ENCODE results near the gene C8A.

The C8A gene

GRCh38 chr1:56897150-56898004 lies 42.8 kb downstream of the C8A start:
- no peak overlapping the region for H3K4me3 ChIP-seq (ENCODE audit: low read depth in 1 of 2, low read length in 2 of 2)
- no peaks in the 10 kb centered on the region for H3K27me3 ChIP-seq (ENCODE audit: low read depth, low read length)
- no peaks in the 10 kb centered on the region for H3K4me1 ChIP-seq (ENCODE audit: control insufficient read depth in 1 of 2, insufficient read depth in 2 of 2, low read length in 2 of 2)
- no peaks in the 10 kb centered on the region for H3K36me3 ChIP-seq (ENCODE audit: control insufficient read depth in 1 of 2, insufficient read depth in 2 of 2, low read length in 2 of 2)
- H3K27ac ChIP-seq (ENCODE audit: low read length) = no peak overlapping the region
- H3K9me3 ChIP-seq (ENCODE audit: control insufficient read depth in 1 of 2, low read length in 2 of 2) = no peaks in the 10 kb centered on the region

GRCh38 chr1:56898005-56898373 lies 43.4 kb downstream of the C8A start:
- Histone ChIP-seq H3K9me3 (ENCODE audit: control insufficient read depth in 1 of 2, low read length in 2 of 2) (no peaks in the 10 kb centered on the region), H3K27ac (ENCODE audit: low read length) (no peak overlapping the region), H3K36me3 (ENCODE audit: control insufficient read depth in 1 of 2, insufficient read depth in 2 of 2, low read length in 2 of 2) (no peaks in the 10 kb centered on the region), H3K27me3 (ENCODE audit: low read depth, low read length) (no peaks in the 10 kb centered on the region), H3K4me1 (ENCODE audit: control insufficient read depth in 1 of 2, insufficient read depth in 2 of 2, low read length in 2 of 2) (no peaks in the 10 kb centered on the region), H3K4me3 (ENCODE audit: low read depth in 1 of 2, low read length in 2 of 2) (no peak overlapping the region)

- Histone ChIP-seq H3K9me3 (ENCODE audit: control insufficient read depth in 1 of 2, low read length in 2 of 2) (no peaks in the 10 kb centered on the region), H3K4me1 (ENCODE audit: control insufficient read depth in 1 of 2, insufficient read depth in 2 of 2, low read length in 2 of 2) (no peaks in the 10 kb centered on the region), H3K27ac (ENCODE audit: low read length) (no peak overlapping the region), H3K36me3 (ENCODE audit: control insufficient read depth in 1 of 2, insufficient read depth in 2 of 2, low read length in 2 of 2) (no peaks in the 10 kb centered on the region), H3K27me3 (ENCODE audit: low read depth, low read length) (no peaks in the 10 kb centered on the region), H3K4me3 (ENCODE audit: low read depth in 1 of 2, low read length in 2 of 2) (no peak overlapping the region)
Measured at GRCh38 chr1:56898879-56899278, 44.3 kb downstream of the C8A start.

- Histone ChIP-seq H3K36me3 (ENCODE audit: control insufficient read depth in 1 of 2, insufficient read depth in 2 of 2, low read length in 2 of 2) (no peaks in the 10 kb centered on the region), H3K27ac (ENCODE audit: low read length) (no peak overlapping the region), H3K4me3 (ENCODE audit: low read depth in 1 of 2, low read length in 2 of 2) (no peak overlapping the region), H3K27me3 (ENCODE audit: low read depth, low read length) (no peaks in the 10 kb centered on the region), H3K4me1 (ENCODE audit: control insufficient read depth in 1 of 2, insufficient read depth in 2 of 2, low read length in 2 of 2) (no peaks in the 10 kb centered on the region), H3K9me3 (ENCODE audit: control insufficient read depth in 1 of 2, low read length in 2 of 2) (no peaks in the 10 kb centered on the region)
Measured at GRCh38 chr1:56901716-56902115, 47.1 kb downstream of the C8A start.

GRCh38 chr1:56903778-56904177 lies 49.2 kb downstream of the C8A start:
- H3K27ac ChIP-seq (ENCODE audit: low read length) = no peak overlapping the region
- no peaks in the 10 kb centered on the region for H3K27me3 ChIP-seq (ENCODE audit: low read depth, low read length)
- no peaks in the 10 kb centered on the region for H3K4me1 ChIP-seq (ENCODE audit: control insufficient read depth in 1 of 2, insufficient read depth in 2 of 2, low read length in 2 of 2)
- H3K9me3 ChIP-seq (ENCODE audit: control insufficient read depth in 1 of 2, low read length in 2 of 2) = no peaks in the 10 kb centered on the region
- no peak overlapping the region for H3K4me3 ChIP-seq (ENCODE audit: low read depth in 1 of 2, low read length in 2 of 2)
- no peaks in the 10 kb centered on the region for H3K36me3 ChIP-seq (ENCODE audit: control insufficient read depth in 1 of 2, insufficient read depth in 2 of 2, low read length in 2 of 2)

- no peaks in the 10 kb centered on the region for H3K36me3 ChIP-seq (ENCODE audit: control insufficient read depth in 1 of 2, insufficient read depth in 2 of 2, low read length in 2 of 2)
- H3K4me1 ChIP-seq (ENCODE audit: control insufficient read depth in 1 of 2, insufficient read depth in 2 of 2, low read length in 2 of 2) = no peaks in the 10 kb centered on the region
- no peaks in the 10 kb centered on the region for H3K9me3 ChIP-seq (ENCODE audit: control insufficient read depth in 1 of 2, low read length in 2 of 2)
- H3K4me3 ChIP-seq (ENCODE audit: low read depth in 1 of 2, low read length in 2 of 2) = no peak overlapping the region
- H3K27ac ChIP-seq (ENCODE audit: low read length) = no peak overlapping the region
- H3K27me3 ChIP-seq (ENCODE audit: low read depth, low read length) = no peaks in the 10 kb centered on the region
Measured at GRCh38 chr1:56904663-56905397, 50.2 kb downstream of the C8A start.

GRCh38 chr1:56905667-56906066 lies 51.1 kb downstream of the C8A start:
- Histone ChIP-seq H3K27ac (ENCODE audit: low read length) (no peak overlapping the region), H3K27me3 (ENCODE audit: low read depth, low read length) (no peaks in the 10 kb centered on the region), H3K4me1 (ENCODE audit: control insufficient read depth in 1 of 2, insufficient read depth in 2 of 2, low read length in 2 of 2) (no peaks in the 10 kb centered on the region), H3K9me3 (ENCODE audit: control insufficient read depth in 1 of 2, low read length in 2 of 2) (no peaks in the 10 kb centered on the region), H3K4me3 (ENCODE audit: low read depth in 1 of 2, low read length in 2 of 2) (no peak overlapping the region), H3K36me3 (ENCODE audit: control insufficient read depth in 1 of 2, insufficient read depth in 2 of 2, low read length in 2 of 2) (no peaks in the 10 kb centered on the region)

- no peaks in the 10 kb centered on the region for H3K4me1 ChIP-seq (ENCODE audit: control insufficient read depth in 1 of 2, insufficient read depth in 2 of 2, low read length in 2 of 2)
- no peaks in the 10 kb centered on the region for H3K9me3 ChIP-seq (ENCODE audit: control insufficient read depth in 1 of 2, low read length in 2 of 2)
- H3K36me3 ChIP-seq (ENCODE audit: control insufficient read depth in 1 of 2, insufficient read depth in 2 of 2, low read length in 2 of 2) = no peaks in the 10 kb centered on the region
- no peak overlapping the region for H3K27ac ChIP-seq (ENCODE audit: low read length)
- H3K27me3 ChIP-seq (ENCODE audit: low read depth, low read length) = no peaks in the 10 kb centered on the region
- H3K4me3 ChIP-seq (ENCODE audit: low read depth in 1 of 2, low read length in 2 of 2) = no peak overlapping the region
Measured at GRCh38 chr1:56908619-56909221, 54.1 kb downstream of the C8A start.

DNA sequence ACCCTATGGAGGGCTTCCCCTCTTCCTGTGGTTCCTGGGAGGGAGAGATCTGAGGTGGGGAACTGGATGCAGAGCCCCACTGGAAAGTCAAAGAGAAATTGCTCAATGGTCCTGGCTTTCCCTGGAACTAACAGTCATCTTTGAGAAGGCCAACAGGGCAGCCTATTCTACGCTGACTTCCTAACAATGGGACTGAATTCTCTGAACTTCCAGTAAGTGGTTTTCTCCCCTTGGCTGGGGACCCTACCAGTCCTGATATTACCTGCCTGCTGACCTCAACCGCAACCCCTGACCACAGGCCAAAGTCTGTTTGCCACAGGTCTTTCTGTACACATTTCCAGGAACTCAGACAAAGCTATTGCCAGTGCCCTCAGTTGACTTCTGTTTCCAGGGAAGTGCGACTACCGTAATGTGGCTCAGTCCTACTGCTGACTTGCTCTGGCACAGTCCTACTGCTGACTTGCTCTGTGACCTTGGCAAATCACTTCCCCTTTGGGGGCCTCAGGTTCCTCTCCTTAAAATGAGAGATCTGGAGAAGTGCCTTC lies 55.9 kb downstream of the C8A start:
- no peak overlapping the region for H3K4me3 ChIP-seq (ENCODE audit: low read depth in 1 of 2, low read length in 2 of 2)
- H3K27me3 ChIP-seq (ENCODE audit: low read depth, low read length) = no peaks in the 10 kb centered on the region
- no peaks in the 10 kb centered on the region for H3K9me3 ChIP-seq (ENCODE audit: control insufficient read depth in 1 of 2, low read length in 2 of 2)
- no peaks in the 10 kb centered on the region for H3K4me1 ChIP-seq (ENCODE audit: control insufficient read depth in 1 of 2, insufficient read depth in 2 of 2, low read length in 2 of 2)
- H3K36me3 ChIP-seq (ENCODE audit: control insufficient read depth in 1 of 2, insufficient read depth in 2 of 2, low read length in 2 of 2) = no peaks in the 10 kb centered on the region
- H3K27ac ChIP-seq (ENCODE audit: low read length) = no peak overlapping the region

DNA sequence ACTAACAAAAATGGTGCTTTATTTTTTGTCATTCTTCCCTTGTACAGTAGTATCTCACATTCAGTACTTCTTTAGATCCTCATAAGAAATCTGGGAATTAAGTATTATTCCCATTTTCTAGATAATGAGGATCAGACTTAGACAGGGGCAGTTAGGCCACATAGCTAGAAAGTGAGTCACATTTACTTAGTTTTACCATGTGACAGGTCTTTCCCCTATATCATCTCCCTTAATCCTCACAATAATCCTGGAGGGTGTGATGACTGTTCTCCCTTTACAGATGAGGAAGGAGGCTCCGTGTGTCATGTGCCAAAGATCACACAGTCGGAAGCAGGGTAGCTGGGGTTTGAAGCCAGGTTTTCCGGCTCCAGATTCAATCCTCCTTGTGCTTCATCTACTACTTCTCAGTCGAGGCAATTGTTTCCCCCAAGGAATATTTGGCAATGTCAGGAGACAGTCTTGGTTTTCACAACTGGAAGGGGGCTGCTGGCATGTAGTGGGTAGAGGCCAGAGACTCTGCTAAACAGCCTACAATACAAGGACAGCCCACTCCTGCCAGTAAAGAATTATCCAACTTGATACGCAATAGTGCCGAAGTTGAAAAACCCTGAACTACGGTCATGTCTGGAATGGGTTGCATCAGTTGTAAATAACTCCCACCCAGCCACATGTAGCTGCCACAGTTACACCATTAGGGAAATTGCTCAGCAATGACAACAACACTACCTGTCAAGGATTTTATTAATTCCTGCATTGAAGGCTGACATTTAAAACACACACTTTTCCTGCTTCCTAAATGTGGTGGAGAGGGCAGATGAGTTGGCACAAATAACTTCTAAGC lies 56.7 kb downstream of the C8A start:
- no peak overlapping the region for H3K4me3 ChIP-seq (ENCODE audit: low read depth in 1 of 2, low read length in 2 of 2)
- H3K27me3 ChIP-seq (ENCODE audit: low read depth, low read length) = no peaks in the 10 kb centered on the region
- no peaks in the 10 kb centered on the region for H3K4me1 ChIP-seq (ENCODE audit: control insufficient read depth in 1 of 2, insufficient read depth in 2 of 2, low read length in 2 of 2)
- no peaks in the 10 kb centered on the region for H3K36me3 ChIP-seq (ENCODE audit: control insufficient read depth in 1 of 2, insufficient read depth in 2 of 2, low read length in 2 of 2)
- H3K27ac ChIP-seq (ENCODE audit: low read length) = no peak overlapping the region
- no peaks in the 10 kb centered on the region for H3K9me3 ChIP-seq (ENCODE audit: control insufficient read depth in 1 of 2, low read length in 2 of 2)

GRCh38 chr1:56912325-56912724 lies 57.7 kb downstream of the C8A start:
- Histone ChIP-seq H3K4me1 (ENCODE audit: control insufficient read depth in 1 of 2, insufficient read depth in 2 of 2, low read length in 2 of 2) (no peaks in the 10 kb centered on the region), H3K27me3 (ENCODE audit: low read depth, low read length) (no peaks in the 10 kb centered on the region), H3K4me3 (ENCODE audit: low read depth in 1 of 2, low read length in 2 of 2) (no peak overlapping the region), H3K36me3 (ENCODE audit: control insufficient read depth in 1 of 2, insufficient read depth in 2 of 2, low read length in 2 of 2) (no peaks in the 10 kb centered on the region), H3K27ac (ENCODE audit: low read length) (no peak overlapping the region), H3K9me3 (ENCODE audit: control insufficient read depth in 1 of 2, low read length in 2 of 2) (no peaks in the 10 kb centered on the region)
